GM04503 (cell line): ENCODE results near the gene TXLNG.

Source experiments
- DNase-seq: peaks from one replicate; pipeline ENCODE4 v3.0.0-alpha.2; 2012; ENCODE audit warnings: low read depth

The TXLNG gene

GRCh38 chrX:16874458-16875095 lies 88.3 kb downstream of the TXLNG start:
- DNase-seq: no peak

DNA sequence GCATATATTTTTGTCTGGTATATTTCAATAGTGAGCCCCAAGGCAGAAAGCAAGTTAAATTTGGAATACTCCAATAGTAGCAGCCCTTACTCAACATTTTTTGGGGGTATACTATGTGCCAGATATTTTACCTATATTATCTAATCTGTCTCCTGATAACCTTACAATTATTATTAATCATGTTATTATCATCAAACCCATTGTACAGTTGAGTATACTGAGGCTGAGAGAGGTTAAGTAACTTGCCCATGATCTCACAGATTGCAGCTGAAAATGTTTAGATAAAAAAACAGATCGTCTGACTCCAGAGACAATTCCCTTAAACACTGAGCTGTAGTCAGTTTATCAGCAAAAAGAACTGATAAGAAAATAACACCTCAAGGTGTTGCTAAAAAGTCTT lies 90.4 kb downstream of the TXLNG start:
- no peak for DNase-seq

DNA sequence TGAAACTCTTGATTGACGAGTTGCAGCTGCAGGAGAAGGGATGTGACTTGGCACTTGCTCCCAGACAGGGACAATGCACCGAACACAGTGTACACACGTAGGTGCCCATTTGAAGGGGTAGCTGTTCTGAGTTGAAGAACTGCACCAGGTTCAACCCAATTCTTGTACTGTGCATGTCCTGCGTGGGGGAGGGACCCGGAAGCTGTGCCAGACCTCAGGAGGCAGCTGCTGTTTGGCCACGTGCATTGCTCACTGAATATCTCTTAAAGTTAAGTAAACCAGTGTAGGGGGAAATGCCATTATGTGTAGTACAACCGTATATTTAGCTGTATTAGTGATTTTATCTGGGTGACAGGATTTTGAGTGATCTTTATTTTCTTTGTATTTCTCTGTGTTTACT lies 95.9 kb downstream of the TXLNG start:
- DNase-seq: no peak

DNA sequence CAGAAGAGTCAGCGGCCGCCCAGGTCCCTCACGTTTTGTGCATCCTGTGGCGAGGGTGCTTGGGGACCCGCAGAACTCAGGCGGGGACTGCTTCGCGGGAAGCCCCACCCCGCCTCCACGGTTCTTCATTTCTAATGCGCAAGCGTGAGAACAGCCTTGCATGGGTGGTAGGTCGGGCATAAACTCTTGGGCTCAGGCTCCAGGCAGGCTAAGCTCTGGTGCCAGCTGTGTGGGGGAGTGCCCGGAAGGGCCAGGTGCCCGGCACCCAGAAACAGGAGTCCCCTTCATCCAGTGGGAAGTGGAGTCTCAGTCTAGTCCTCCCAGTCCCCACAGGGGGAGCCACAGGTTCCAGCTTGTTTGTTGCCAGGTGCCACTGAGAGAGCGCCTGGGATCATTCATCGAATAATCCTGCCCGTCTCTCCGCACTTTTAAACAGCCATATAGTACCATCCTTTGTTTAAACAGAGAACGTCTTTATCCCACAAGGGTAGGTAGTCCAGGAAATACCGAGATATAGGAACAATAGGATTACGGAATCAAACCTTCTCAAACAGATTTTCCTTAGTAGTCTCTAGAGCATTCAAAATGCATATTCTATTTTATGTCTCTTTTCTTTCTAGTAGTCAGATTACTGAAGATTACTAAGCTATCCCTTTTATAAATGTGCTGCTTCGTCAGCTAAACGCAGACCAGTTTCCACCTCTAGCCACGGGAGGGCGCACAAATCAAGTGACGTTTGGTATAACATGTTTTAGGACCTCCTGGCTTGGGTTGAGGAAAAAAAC lies 96.6 kb downstream of the TXLNG start:
- no peak for DNase-seq

DNA sequence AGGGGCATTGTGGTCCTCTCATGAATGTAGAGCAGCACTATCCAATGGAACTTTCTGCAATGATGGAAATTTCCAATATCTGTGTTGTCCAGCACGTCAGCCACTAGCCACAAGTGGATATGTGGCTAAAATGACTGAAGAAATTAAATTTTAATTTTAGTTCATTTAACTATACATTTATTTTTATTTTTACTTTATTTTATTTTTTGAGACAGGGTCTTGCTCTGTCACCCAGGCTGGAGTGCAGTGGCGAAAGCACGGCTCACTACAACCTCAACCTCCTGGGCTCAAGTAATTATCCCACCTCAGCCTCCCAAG lies 97.2 kb downstream of the TXLNG start:
- no peak for DNase-seq

DNA sequence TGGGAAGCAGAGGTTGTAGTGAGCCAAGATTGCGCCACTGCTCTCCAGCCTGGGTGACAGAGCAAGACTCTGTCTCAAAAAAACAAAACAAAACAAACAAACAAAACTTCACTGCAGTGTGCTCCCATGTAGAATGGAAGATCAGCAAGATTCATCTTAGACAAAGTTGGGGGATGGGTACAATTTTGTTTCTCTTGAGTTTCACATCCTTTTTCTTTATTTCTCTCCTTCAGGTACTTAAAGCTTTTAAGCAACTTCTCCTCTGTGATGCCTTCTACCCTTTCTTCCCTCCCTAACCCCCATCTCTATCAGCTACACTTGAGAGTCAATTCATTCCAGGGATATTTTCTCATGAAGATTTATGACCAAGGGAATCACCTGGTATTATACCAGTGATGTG lies 99.4 kb downstream of the TXLNG start:
- DNase-seq: no peak

DNA sequence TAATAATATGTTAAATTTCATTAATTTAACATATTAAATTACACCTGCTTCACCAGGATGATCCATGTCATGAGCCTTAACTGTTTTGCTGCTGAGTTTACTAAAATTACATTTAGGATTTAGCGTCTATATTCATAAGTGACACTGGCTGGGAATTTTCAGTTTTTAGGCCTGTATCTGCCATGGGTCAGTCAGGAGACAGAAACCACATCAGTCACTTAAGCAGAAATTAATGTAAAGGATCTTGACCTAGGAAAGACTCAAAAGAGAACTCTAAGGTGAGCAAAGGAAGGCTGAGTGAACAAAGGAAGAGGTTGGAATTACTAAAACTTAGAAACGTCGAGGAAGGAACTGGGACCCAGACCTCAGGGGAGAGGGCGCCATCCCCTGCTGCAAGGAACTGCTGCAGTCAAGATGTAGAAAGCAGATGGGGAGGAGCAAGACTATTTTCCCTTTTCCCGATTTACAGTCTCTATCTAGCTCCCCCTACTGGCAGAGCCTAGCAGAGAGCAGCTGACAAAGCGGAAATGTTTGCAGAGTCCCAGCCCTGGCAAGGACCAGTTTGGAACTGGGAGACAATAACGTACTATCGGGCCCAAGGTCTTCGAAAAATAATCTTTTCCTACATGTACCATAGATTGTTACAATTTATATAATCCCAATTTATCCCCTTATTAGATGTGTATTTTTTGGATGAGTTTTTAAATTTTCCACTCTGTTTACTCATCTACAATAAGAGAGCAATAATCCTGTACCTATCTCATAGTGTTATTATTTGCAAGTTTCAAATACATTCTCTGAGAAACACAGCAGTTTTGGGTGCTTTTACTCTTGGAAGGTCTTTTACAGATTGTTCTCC lies 106.5 kb downstream of the TXLNG start:
- DNase-seq: peak; percentile 27
